Heart left ventricle (tissue), 13 donors: ENCODE data around the gene ZCWPW1.
"Not testable (repeated sequence)": the region's sequence is repeated elsewhere in the genome, so short reads cannot be mapped to it uniquely, and the experiment has no call there.

Experiments used
- POLR2A ChIP-seq, 2 donors: fragments of 450-650 bp; IDR thresholded peaks; one replicate each; pipeline ENCODE4 v1.6.1; 2017; ENCODE audit warnings: antibody characterized with exemption in 2 of 2, mild to moderate bottlenecking in 2 of 2, moderate library complexity in 2 of 2
- TF ChIP-seq, protein P1 (sequence below), 12 donors: fragments of 200-600 bp; sonication (generic) in 4 of 12; IDR thresholded peaks; one replicate each; pipeline versions ENCODE4 v1.5.0 to v1.8.0; 2018 to 2022; ENCODE audit warnings: antibody characterized with exemption in 12 of 12, mild to moderate bottlenecking in 5 of 12
- donor health status: ischemic (EF 13 %, LVEDD 7.1; RV severe dilation, severe dysfunction).
- donor health status: DM: no; HTN: yes; CAD: no.
- donor health status: DM: no; HTN: no; CAD: no.
- donor health status: ischemic (EF 25% LVEDD 6.9; RV normal size, moderate dysfunction).
- donor health status: ischemic (EF 25% LVEDD 5.7; RV mildly dilated, moderate dysfunction).
- donor health status: ischemic (EF 35%, LVEDD 5.7; RV mildly dilated, moderate dysfunction).
- donor health status: nonischemic (EF 11% LVEDD 7.7; RV severe dilation, severe dysfunction).
- donor health status: DM: yes; HTN: yes; CAD: no.
- donor health status: PGD.
- donor health status: ischemic (EF 29% LVEDD 5.4; RV normal size, mild dysfunction).
- donor health status: nonischemic (EF 23%, LVEDD 6.1; RV moderate dilation, normal function).

DNA sequence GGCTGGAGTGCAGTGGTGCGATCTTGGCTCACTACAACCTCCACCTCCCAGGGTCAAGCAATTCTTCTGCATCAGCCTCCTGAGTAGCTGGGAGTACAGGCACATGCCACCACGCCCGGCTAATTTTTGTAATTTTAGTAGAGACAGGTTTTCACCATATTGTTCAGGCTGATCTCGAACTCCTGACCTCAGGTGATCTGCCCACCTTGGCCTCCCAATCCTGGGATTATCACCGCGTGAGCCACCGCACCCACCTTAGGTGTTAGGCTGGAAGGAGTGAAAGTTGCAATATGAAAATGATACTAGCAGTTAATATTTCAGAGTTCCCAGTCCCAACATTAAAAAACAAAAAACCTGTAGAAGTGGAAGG is 62.5 kb downstream of the ZCWPW1 start:
- TF ChIP-seq POLR2A (IDR thresholded peaks at IDR 0.05), result not testable (repeated sequence)
- TF ChIP-seq, protein P1, sequence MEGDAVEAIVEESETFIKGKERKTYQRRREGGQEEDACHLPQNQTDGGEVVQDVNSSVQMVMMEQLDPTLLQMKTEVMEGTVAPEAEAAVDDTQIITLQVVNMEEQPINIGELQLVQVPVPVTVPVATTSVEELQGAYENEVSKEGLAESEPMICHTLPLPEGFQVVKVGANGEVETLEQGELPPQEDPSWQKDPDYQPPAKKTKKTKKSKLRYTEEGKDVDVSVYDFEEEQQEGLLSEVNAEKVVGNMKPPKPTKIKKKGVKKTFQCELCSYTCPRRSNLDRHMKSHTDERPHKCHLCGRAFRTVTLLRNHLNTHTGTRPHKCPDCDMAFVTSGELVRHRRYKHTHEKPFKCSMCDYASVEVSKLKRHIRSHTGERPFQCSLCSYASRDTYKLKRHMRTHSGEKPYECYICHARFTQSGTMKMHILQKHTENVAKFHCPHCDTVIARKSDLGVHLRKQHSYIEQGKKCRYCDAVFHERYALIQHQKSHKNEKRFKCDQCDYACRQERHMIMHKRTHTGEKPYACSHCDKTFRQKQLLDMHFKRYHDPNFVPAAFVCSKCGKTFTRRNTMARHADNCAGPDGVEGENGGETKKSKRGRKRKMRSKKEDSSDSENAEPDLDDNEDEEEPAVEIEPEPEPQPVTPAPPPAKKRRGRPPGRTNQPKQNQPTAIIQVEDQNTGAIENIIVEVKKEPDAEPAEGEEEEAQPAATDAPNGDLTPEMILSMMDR (IDR thresholded peaks at IDR 0.05), result not testable (repeated sequence)
